Limb (tissue), 2 donors: Measurements from ENCODE around the gene DHRSX.
A peak's percentile ranks its signal among the peaks of the same experiment; 100 is the strongest.
"Not testable (repeated sequence)": the region's sequence is repeated elsewhere in the genome, so short reads cannot be mapped to it uniquely, and the experiment has no call there.

Experiments used
- DNase-seq, 2 donors: peaks; one replicate each; pipeline ENCODE4 v3.0.0-alpha.2; 2016; ENCODE audit errors: extremely low spot score in 2 of 2

Gene DHRSX

GRCh38 chrX:2498781-2499302, 1.9 kb downstream of the DHRSX start:
- DNase-seq, result no peak

- no peak for DNase-seq
These were observed 2.6 kb downstream of the DHRSX start for GRCh38 chrX:2497961-2498780.

- DNase-seq, result no peak
These were observed 5.2 kb downstream of the DHRSX start for GRCh38 chrX:2495595-2495994.

GRCh38 chrX:2492531-2493218, 8.1 kb downstream of the DHRSX start:
- no peak for DNase-seq

GRCh38 chrX:2490634-2491033, 10.1 kb downstream of the DHRSX start:
- DNase-seq, result no peak

GRCh38 chrX:2489446-2490445, 11.0 kb downstream of the DHRSX start:
- no peak for DNase-seq

GRCh38 chrX:2488621-2489285, 12.0 kb downstream of the DHRSX start:
- DNase-seq, result no peak

- DNase-seq, result no peak
These were observed 13.4 kb downstream of the DHRSX start for GRCh38 chrX:2487366-2487765.

GRCh38 chrX:2486476-2487133, 14.2 kb downstream of the DHRSX start:
- no peak for DNase-seq

- DNase-seq, result no peak
These were observed 14.9 kb downstream of the DHRSX start for GRCh38 chrX:2485789-2486345.

- peak; percentile 73 to 74 for DNase-seq
These were observed 15.8 kb downstream of the DHRSX start for GRCh38 chrX:2484721-2485648.

GRCh38 chrX:2484256-2484655, 16.5 kb downstream of the DHRSX start:
- DNase-seq, result peak in 1 of 2 donors; percentile 38

GRCh38 chrX:2483398-2484060, 17.2 kb downstream of the DHRSX start:
- DNase-seq, result no peak

- DNase-seq, result not testable (repeated sequence)
These were observed 19.2 kb downstream of the DHRSX start for GRCh38 chrX:2481597-2481996.

GRCh38 chrX:2479982-2480381, 20.8 kb downstream of the DHRSX start:
- DNase-seq, result not testable (repeated sequence)

GRCh38 chrX:2479420-2479780, 21.4 kb downstream of the DHRSX start:
- DNase-seq, result no peak

GRCh38 chrX:2478546-2479419, 22.0 kb downstream of the DHRSX start:
- DNase-seq, result no peak
